ENCODE measurements around the gene ENC1.

The ENC1 gene

GRCh38 chr5:74636552-74636951 lies 4.0 kb downstream of the ENC1 start:
- FAIRE-seq, result no peak
- no peak for DNase-seq (ENCODE audit: insufficient read length, low spot score)
- TF ChIP-seq CTCF (IDR thresholded peaks at IDR 0.05; ENCODE audit: insufficient read depth, missing control alignments), result no peak

GRCh38 chr5:74636149-74636548 lies 4.4 kb downstream of the ENC1 start:
- DNase-seq (ENCODE audit: insufficient read length, low spot score), result no peak
- no peak for FAIRE-seq
- no peak for TF ChIP-seq CTCF (IDR thresholded peaks at IDR 0.05; ENCODE audit: insufficient read depth, missing control alignments)

- TF ChIP-seq CTCF (IDR thresholded peaks at IDR 0.05; ENCODE audit: insufficient read depth, missing control alignments), result no peak
- DNase-seq (ENCODE audit: insufficient read length, low spot score) (no peak), FAIRE-seq (no peak)
Measured at GRCh38 chr5:74634611-74635286, 5.8 kb downstream of the ENC1 start.

- DNase-seq (ENCODE audit: insufficient read length, low spot score) (peak; percentile 26), FAIRE-seq (no peak)
- no peak for TF ChIP-seq CTCF (IDR thresholded peaks at IDR 0.05; ENCODE audit: insufficient read depth, missing control alignments)
Measured at GRCh38 chr5:74633695-74634094, 6.8 kb downstream of the ENC1 start.

GRCh38 chr5:74632947-74633356 lies 7.6 kb downstream of the ENC1 start:
- FAIRE-seq, result no peak
- no peak for DNase-seq (ENCODE audit: insufficient read length, low spot score)

GRCh38 chr5:74631081-74631953 lies 9.2 kb downstream of the ENC1 start:
- DNase-seq (ENCODE audit: insufficient read length, low spot score) (no peak), FAIRE-seq (no peak)
- no peak for TF ChIP-seq CTCF (IDR thresholded peaks at IDR 0.05; ENCODE audit: insufficient read depth, missing control alignments)

More at GRCh38 chr5:74632947-74633356, 7.6 kb downstream of the ENC1 start:
- TF ChIP-seq CTCF (IDR thresholded peaks at IDR 0.05; ENCODE audit: insufficient read depth, missing control alignments), result no peak

All from D721Med (cell line).